PFSK-1 (cell line): ENCODE measurements around the gene FARSB.

Experiments used
- POLR2AphosphoS5 ChIP-seq: IDR thresholded peaks from 2 replicates; pipeline ENCODE4 v1.6.1; 2012; ENCODE audit warnings: low read depth, mild to moderate bottlenecking, control low read depth, low read length, moderate library complexity
- REST ChIP-seq, 2 experiments: IDR thresholded peaks; 2 replicates each; pipeline versions ENCODE4 v1.6.1 to v1.8.0; 2011 to 2012; ENCODE audit warnings: low read depth in 2 of 2, low read length in 2 of 2, control low read depth in 1 of 2, inconsistent platforms in 1 of 2, mild to moderate bottlenecking in 1 of 2, moderate library complexity in 1 of 2; ENCODE audit not compliant: insufficient read depth in 1 of 2
- SIN3A ChIP-seq: IDR thresholded peaks from 2 replicates; pipeline ENCODE4 v1.6.1; 2012; ENCODE audit warnings: mild to moderate bottlenecking, low read length, moderate library complexity, borderline replicate concordance; ENCODE audit not compliant: insufficient read depth
- TAF1 ChIP-seq: IDR thresholded peaks from 2 replicates; pipeline ENCODE4 v1.6.1; 2012; ENCODE audit warnings: low read length, control low read depth, borderline replicate concordance; ENCODE audit not compliant: insufficient read depth

GRCh38 chr2:222532315-222532714 is 123.6 kb downstream of the FARSB start:
- TF ChIP-seq SIN3A (no peak), TAF1 (no peak), REST (IDR thresholded peaks at IDR 0.05; ENCODE audit: insufficient read depth in 1 of 2, low read depth in 2 of 2, low read length in 2 of 2) (no peak), POLR2AphosphoS5 (no peak)
